ENCODE data around the gene PLCB1.

PLCB1 gene

DNA sequence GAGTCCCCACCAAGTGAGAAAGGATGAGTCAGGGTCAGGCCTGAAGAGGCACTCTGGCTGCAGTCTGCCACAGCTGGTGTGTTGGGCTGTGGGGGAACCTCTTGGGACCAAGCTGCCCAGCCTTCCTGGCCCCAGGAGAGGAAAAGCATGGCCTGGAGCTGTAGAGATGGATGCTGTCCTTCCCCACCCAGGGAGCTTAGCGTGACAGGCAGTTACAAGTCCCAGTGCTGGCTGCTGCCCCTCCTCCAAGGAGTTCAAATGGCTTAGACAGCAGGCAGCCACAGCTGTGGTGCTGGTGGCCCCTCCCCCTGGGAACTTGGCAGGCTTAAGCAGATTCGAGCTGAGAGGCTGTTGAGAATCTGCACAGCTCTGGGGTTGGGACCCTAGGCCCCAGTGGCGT is 253.2 kb downstream of the PLCB1 start:
- no peak for TF ChIP-seq CTCF (IDR thresholded peaks at IDR 0.05; ENCODE audit: low read depth, low read length)
- H3K4me3 ChIP-seq (ENCODE audit: low read depth, low read length): no peak overlapping the region
- DNase-seq (ENCODE audit: low read depth, low spot score): peak; percentile 64
- in situ Hi-C loops (cut with HindIII; ENCODE audit: low sequenced_read_pairs): no loop called here

GRCh38 chr20:8386991-8387390 is 254.9 kb downstream of the PLCB1 start:
- no peak for DNase-seq (ENCODE audit: low read depth, low spot score)
- no peak for TF ChIP-seq CTCF (IDR thresholded peaks at IDR 0.05; ENCODE audit: low read depth, low read length)
- in situ Hi-C loops (cut with HindIII; ENCODE audit: low sequenced_read_pairs): no loop called here
- no peak overlapping the region for H3K4me3 ChIP-seq (ENCODE audit: low read depth, low read length)

DNA sequence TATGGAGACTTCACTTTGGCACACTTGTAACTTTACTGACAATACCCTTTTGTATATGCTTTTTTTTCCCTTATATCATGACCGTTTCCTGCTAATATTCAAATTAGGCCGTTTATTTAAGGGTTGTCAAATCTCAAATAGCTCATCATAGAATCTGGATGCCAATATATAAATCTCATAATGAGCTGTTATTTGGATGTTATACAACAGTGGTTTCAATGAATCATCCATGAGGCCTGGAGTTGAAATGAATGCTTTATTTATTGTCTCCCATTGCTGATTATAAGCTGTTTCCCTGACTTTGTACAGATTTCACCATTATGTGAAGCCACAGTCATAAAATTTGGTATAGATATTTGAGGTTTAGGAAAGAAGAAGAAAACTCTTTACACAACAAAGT is 256.1 kb downstream of the PLCB1 start:
- H3K4me3 ChIP-seq (ENCODE audit: low read depth, low read length): no peak overlapping the region
- DNase-seq (ENCODE audit: low read depth, low spot score): peak; percentile 47
- TF ChIP-seq CTCF (IDR thresholded peaks at IDR 0.05; ENCODE audit: low read depth, low read length): no peak
- in situ Hi-C loops (cut with HindIII; ENCODE audit: low sequenced_read_pairs): no loop called here

DNA sequence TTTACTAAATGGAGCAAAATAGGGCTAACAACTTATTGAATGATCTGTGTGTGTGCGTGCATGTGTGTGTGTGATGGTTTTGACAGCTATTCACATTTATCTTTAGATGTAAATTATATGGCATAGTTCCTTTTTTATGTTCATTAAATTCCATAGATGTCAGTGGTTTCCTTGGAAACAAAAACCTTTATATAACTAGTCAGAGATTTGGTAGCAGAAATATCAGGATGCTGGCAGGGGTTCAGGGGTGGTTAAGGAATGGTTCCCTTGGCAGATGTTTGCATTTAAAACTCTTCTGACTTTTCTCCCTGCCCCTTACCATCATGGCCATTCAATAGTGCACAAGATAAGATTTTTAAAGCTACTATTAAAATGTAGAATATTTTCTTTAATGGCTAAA is 256.6 kb downstream of the PLCB1 start:
- no peak overlapping the region for H3K4me3 ChIP-seq (ENCODE audit: low read depth, low read length)
- TF ChIP-seq CTCF (IDR thresholded peaks at IDR 0.05; ENCODE audit: low read depth, low read length): no peak
- in situ Hi-C loops (cut with HindIII; ENCODE audit: low sequenced_read_pairs): no loop called here
- peak; percentile 28 for DNase-seq (ENCODE audit: low read depth, low spot score)

DNA sequence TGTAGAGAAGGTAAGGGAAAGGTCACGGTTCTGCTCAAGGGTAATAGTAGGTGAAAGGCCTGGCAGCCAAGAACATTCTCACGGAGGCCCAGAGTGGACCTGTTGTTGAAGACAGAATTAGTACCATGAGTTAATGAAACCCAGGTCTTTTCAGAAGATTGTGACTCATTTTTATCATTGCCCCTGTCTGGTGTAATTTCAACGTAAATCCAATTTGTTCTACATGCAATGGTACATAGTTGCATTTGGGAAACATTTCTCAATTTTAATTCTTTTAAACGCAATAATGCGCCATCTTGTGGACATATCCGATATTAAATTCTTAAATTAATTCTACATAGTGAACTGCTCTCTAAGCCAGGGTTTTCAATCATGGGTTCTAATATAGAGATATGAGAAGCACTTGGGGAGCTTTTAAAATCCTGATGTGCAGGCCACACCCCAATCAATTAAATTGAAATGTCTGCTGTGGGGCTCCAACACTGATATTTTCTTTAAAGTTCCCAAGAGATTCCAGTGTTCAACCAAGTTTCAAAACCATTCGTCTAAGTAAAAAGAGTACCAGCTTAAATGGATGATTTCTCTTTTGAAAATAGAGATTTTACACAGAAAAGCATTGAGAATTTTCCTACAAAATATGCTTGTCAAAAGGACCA is 257.4 kb downstream of the PLCB1 start:
- in situ Hi-C loops (cut with HindIII; ENCODE audit: low sequenced_read_pairs): no loop called here
- TF ChIP-seq CTCF (IDR thresholded peaks at IDR 0.05; ENCODE audit: low read depth, low read length): peak; percentile 15
- peak; percentile 71 for DNase-seq (ENCODE audit: low read depth, low spot score)
- H3K4me3 ChIP-seq (ENCODE audit: low read depth, low read length): no peak overlapping the region

GRCh38 chr20:8390037-8390433 is 258.0 kb downstream of the PLCB1 start:
- DNase-seq (ENCODE audit: low read depth, low spot score): peak; percentile 13
- in situ Hi-C loops (cut with HindIII; ENCODE audit: low sequenced_read_pairs): no loop called here
- TF ChIP-seq CTCF (IDR thresholded peaks at IDR 0.05; ENCODE audit: low read depth, low read length): no peak
- no peak overlapping the region for H3K4me3 ChIP-seq (ENCODE audit: low read depth, low read length)

Data from astrocyte of the spinal cord (primary cell).